Measurements from ENCODE around the gene ABLIM3.

ABLIM3 gene

GRCh38 chr5:149123211-149123610 lies 18.1 kb upstream of the ABLIM3 start:
- H3K4me3 ChIP-seq (ENCODE audit: low read depth, low read length), result no peak overlapping the region
- POLR2A ChIA-PET, result no interaction called here
- no peak for TF ChIP-seq CTCF (IDR thresholded peaks at IDR 0.05; ENCODE audit: insufficient read depth, low read length, missing control alignments)
- no peak for DNase-seq (ENCODE audit: low read depth, low spot score)
- CTCF ChIA-PET, result interaction anchor here (0.8 to 20.4 kb wide), 11 partner anchors 8 to 384 kb away, joined by 3 to 686 read pairs (median 7); partner anchors contain the start of gene ABLIM3

- DNase-seq (ENCODE audit: low read depth, low spot score), result no peak
- TF ChIP-seq CTCF (IDR thresholded peaks at IDR 0.05; ENCODE audit: insufficient read depth, low read length, missing control alignments), result peak; percentile 29
- no peak overlapping the region for H3K4me3 ChIP-seq (ENCODE audit: low read depth, low read length)
- ChIA-PET POLR2A (no interaction called here), CTCF (interaction anchor here (0.8 to 20.4 kb wide), 19 partner anchors 8 to 386 kb away, joined by 3 to 686 read pairs (median 4); partner anchors contain the start of gene ABLIM3)
These were observed 15.9 kb upstream of the ABLIM3 start for GRCh38 chr5:149125386-149125891.

GRCh38 chr5:149126906-149127305 lies 14.4 kb upstream of the ABLIM3 start:
- no peak for DNase-seq (ENCODE audit: low read depth, low spot score)
- H3K4me3 ChIP-seq (ENCODE audit: low read depth, low read length), result no peak overlapping the region
- no peak for TF ChIP-seq CTCF (IDR thresholded peaks at IDR 0.05; ENCODE audit: insufficient read depth, low read length, missing control alignments)
- CTCF ChIA-PET, result interaction anchor here (0.7 to 20.4 kb wide), 12 partner anchors 9 to 388 kb away, joined by 3 to 686 read pairs (median 6); partner anchors contain the start of gene ABLIM3
- POLR2A ChIA-PET, result no interaction called here

- CTCF ChIA-PET, result interaction anchor here (1.1 to 20.4 kb wide), 7 partner anchors 9 to 388 kb away, joined by 3 to 686 read pairs (median 13); no protein-coding TSS in a partner anchor
- POLR2A ChIA-PET, result no interaction called here
- no peak for DNase-seq (ENCODE audit: low read depth, low spot score)
- no peak for TF ChIP-seq CTCF (IDR thresholded peaks at IDR 0.05; ENCODE audit: insufficient read depth, low read length, missing control alignments)
- no peak overlapping the region for H3K4me3 ChIP-seq (ENCODE audit: low read depth, low read length)
These were observed 13.8 kb upstream of the ABLIM3 start for GRCh38 chr5:149127394-149127955.

- POLR2A ChIA-PET, result no interaction called here
These were observed 13.0 kb upstream of the ABLIM3 start for GRCh38 chr5:149128023-149128875.

More at GRCh38 chr5:149128023-149128875, 13.0 kb upstream of the ABLIM3 start:
- peak; percentile 86 for TF ChIP-seq CTCF (IDR thresholded peaks at IDR 0.05; ENCODE audit: insufficient read depth, low read length, missing control alignments)
- DNase-seq (ENCODE audit: low read depth, low spot score), result no peak
- CTCF ChIA-PET, result interaction anchor here (1.0 to 20.4 kb wide), 9 partner anchors 7 to 395 kb away, joined by 4 to 686 read pairs (median 45); partner anchors contain the start of gene ABLIM3
- no peak overlapping the region for H3K4me3 ChIP-seq (ENCODE audit: low read depth, low read length)

Data from AG04449 (cell line).